Right atrium auricular region (tissue), 2 donors: ENCODE measurements around the gene TGFBR3. TPM values are rescaled to one million over a fixed set of nuclear protein-coding genes. Genes with fewer than 3 reads are reported as not detected.

ENCODE experiments used
- DNase-seq: peaks from one replicate; pipeline ENCODE4 v3.0.0-alpha.2; 2019; ENCODE audit warnings: low spot score
- H3K27ac ChIP-seq, 2 donors: fragments of 200-600 bp; sonication (generic); 1 replicate in 1 of 2; 2 replicates in 1 of 2; pipeline ENCODE4 v1.5.1; 2016 to 2019
- H3K27me3 ChIP-seq, 2 donors: fragments of 200-600 bp; sonication (generic); one replicate each; pipeline versions ENCODE4 v1.5.1 to v1.6.0; 2017 to 2019
- H3K36me3 ChIP-seq: fragments of 200-600 bp; sonication (generic); one replicate; pipeline ENCODE4 v1.5.1; 2016
- H3K4me1 ChIP-seq, 2 donors: fragments of 200-600 bp; sonication (generic); one replicate each; pipeline versions ENCODE4 v1.5.1 to v1.6.0; 2017 to 2019
- H3K4me3 ChIP-seq, 2 donors: fragments of 200-600 bp; sonication (generic); 1 replicate in 1 of 2; 2 replicates in 1 of 2; pipeline ENCODE4 v1.5.1; 2017 to 2019; ENCODE audit warnings: mild to moderate bottlenecking in 1 of 2, moderate library complexity in 1 of 2
- H3K9me3 ChIP-seq, 2 donors: fragments of 200-600 bp; sonication (generic); one replicate each; pipeline ENCODE4 v1.5.1; 2019
- total RNA-seq, 2 donors: library from RNA; depleted of rRNA; stranded (reverse); fragments of >200 nt; gene quantifications; one replicate each; pipeline ENCODE4 v1.1.0, GENCODE V29; 2016
- TF ChIP-seq, protein P1 (sequence below), 2 donors: fragments of 200-600 bp; sonication (generic); IDR thresholded peaks; one replicate each; pipeline ENCODE4 v1.5.1; 2019; ENCODE audit warnings: antibody characterized with exemption in 2 of 2

The TGFBR3 gene
- total RNA-seq, 2 donors from 2014 or later, result 40.5 to 64.8 TPM

DNA sequence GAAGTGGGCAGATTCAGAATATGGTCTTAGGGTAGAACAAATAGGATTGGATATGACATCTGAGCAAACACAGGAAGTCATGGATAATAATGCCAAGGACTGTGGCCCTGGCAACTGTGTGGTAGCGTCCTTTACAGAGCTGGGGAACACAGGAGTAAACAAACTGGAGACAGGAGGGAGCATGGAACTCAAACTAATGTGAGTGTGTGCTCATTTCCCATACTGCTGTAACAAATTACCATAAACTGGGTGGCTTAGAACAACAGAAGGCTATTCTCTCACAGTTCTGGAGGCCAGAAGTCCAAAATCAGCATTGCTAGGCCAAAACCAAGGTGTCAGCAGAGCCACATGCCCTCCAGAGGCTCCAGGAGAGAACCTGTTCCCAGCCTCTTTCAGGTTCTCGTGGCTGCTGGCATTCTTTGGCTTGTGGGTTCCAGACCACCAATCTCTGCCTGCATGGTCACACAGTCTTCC, 106.4 kb downstream of the TGFBR3 start:
- Histone ChIP-seq H3K9me3 (no peaks in the 10 kb centered on the region), H3K4me1 (peaks cover 0 to 55% of the 10 kb centered on the region in 2 donors), H3K27me3 (no peaks in the 10 kb centered on the region), H3K4me3 (no peak overlapping the region), H3K36me3 (no peaks in the 10 kb centered on the region), H3K27ac (no peak overlapping the region)
- no peak for DNase-seq
- TF ChIP-seq, protein P1, sequence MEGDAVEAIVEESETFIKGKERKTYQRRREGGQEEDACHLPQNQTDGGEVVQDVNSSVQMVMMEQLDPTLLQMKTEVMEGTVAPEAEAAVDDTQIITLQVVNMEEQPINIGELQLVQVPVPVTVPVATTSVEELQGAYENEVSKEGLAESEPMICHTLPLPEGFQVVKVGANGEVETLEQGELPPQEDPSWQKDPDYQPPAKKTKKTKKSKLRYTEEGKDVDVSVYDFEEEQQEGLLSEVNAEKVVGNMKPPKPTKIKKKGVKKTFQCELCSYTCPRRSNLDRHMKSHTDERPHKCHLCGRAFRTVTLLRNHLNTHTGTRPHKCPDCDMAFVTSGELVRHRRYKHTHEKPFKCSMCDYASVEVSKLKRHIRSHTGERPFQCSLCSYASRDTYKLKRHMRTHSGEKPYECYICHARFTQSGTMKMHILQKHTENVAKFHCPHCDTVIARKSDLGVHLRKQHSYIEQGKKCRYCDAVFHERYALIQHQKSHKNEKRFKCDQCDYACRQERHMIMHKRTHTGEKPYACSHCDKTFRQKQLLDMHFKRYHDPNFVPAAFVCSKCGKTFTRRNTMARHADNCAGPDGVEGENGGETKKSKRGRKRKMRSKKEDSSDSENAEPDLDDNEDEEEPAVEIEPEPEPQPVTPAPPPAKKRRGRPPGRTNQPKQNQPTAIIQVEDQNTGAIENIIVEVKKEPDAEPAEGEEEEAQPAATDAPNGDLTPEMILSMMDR (IDR thresholded peaks at IDR 0.05), result no peak

DNA sequence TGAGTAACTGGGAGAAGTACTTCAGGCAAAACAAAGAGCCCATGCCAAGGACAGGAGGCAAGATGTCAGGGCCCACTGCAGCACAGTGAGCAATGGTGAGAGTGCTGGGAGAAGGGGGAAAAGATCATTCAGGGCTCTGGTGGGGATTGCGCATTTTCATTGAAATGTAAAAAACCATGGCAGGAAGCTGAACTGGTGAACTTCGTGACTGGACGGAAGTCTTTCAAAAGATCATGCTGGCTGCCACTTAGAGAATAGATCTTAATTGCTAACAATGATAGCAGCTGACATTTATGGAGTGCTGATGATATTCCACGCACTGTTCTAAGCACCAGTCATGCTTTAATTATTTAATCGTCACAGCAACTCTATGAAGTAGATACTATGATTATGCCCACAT, 107.0 kb downstream of the TGFBR3 start:
- Histone ChIP-seq H3K27ac (no peak overlapping the region), H3K4me3 (no peak overlapping the region), H3K9me3 (no peaks in the 10 kb centered on the region), H3K36me3 (no peaks in the 10 kb centered on the region), H3K4me1 (peaks cover 0 to 48% of the 10 kb centered on the region in 2 donors), H3K27me3 (no peaks in the 10 kb centered on the region)
- TF ChIP-seq, protein P1 (IDR thresholded peaks at IDR 0.05), result no peak
- no peak for DNase-seq

DNA sequence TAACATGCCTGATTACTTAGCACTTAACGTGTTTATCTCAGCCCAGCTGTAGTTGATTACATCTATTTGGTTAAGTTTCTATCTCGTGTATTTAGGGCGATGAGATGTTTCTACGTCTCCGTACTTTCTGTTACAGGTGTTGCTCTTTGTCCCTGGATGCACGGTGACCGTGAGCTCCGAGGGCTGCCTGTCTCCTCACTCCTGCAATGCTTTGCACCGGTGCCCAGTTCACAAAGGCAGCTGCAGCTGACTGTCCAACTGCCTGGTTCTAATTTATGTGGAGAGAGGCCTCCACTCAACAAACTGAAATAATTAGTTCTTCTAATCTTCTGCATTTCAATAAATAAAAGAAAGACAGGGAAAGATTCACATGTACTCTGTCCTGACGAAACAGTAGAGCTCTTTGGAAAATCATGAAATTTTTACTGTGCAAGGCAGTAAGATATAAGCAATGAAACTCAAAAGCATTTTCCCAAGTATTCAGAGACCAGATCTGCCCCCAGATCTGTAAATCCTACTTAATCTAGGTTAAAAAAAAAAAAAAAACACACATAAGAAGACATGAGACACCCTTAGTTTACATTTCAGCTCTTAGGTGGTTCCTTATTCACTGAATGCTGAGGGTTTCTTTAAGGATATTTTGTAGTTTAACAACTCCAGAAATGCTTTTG, 108.2 kb downstream of the TGFBR3 start:
- Histone ChIP-seq H3K27me3 (no peaks in the 10 kb centered on the region), H3K4me3 (no peak overlapping the region), H3K27ac (no peak overlapping the region), H3K36me3 (no peaks in the 10 kb centered on the region), H3K4me1 (peaks cover 0 to 42% of the 10 kb centered on the region in 2 donors), H3K9me3 (no peaks in the 10 kb centered on the region)
- DNase-seq, result no peak
- TF ChIP-seq, protein P1 (IDR thresholded peaks at IDR 0.05), result no peak

DNA sequence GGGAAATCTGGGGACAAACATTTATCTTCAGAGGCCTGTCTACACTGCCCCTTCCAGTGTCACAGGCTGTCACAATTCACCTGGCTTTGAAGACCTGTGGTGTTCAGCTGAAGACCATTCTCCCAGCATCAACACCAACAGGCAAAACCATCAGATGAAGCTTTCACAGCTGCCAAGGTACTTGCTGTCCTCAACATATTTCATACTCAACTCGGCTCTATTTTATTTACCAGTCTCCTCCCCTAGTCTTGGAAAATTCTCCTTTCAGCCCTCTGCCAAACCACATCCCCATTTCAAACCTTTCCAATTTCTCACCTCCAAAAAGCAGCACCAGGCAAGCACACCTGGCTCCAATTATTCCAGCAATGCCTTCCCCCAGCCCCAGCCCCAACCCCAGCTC, 108.8 kb downstream of the TGFBR3 start:
- Histone ChIP-seq H3K9me3 (no peaks in the 10 kb centered on the region), H3K27ac (no peak overlapping the region), H3K4me1 (peaks cover 0 to 36% of the 10 kb centered on the region in 2 donors), H3K27me3 (no peaks in the 10 kb centered on the region), H3K36me3 (no peaks in the 10 kb centered on the region), H3K4me3 (no peak overlapping the region)
- TF ChIP-seq, protein P1 (IDR thresholded peaks at IDR 0.05), result no peak
- DNase-seq, result no peak

DNA sequence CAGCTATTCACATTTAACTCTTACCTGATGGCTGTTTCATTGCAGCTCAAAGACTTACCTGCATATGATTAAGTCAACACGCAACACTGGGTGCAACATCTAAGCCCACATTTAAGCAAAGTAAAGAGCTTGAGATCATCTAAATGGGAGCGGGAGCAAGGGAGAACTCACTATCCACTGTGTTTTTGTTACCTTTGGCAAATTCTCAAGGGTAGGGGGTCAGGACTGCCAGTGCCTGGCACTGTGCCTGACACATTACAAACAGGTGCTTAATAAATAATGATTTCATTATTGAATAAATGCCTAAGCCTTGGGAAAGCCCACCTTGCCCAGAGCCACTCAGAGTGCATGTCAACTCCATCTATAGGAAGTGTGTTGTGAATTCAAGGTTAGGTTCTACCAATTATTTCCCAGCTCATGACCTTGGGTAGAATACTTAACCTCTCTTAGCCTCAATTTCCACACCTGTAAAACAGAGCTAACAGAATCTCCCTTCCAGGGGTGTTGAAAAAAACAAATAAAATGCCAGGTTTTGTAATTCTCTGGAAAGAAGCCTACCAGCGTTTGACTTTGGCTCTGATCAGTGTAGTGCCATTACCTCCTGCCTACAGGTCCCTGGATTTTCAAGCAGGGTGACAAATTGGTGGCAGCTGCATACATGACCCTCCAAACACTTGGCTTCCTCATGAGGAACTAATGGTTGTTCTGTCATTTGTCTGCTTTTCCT, 109.7 kb downstream of the TGFBR3 start:
- no peak overlapping the region for H3K27ac ChIP-seq
- DNase-seq, result no peak
- H3K36me3 ChIP-seq, result no peaks in the 10 kb centered on the region
- no peaks in the 10 kb centered on the region for H3K9me3 ChIP-seq
- no peaks in the 10 kb centered on the region for H3K27me3 ChIP-seq
- no peak overlapping the region for H3K4me3 ChIP-seq
- peaks cover 0 to 27% of the 10 kb centered on the region in 2 donors for H3K4me1 ChIP-seq
- TF ChIP-seq, protein P1 (IDR thresholded peaks at IDR 0.05), result no peak
